A673 (cell line): Measurements from ENCODE around the gene C2CD2L. TPM values are rescaled to one million over a fixed set of nuclear protein-coding genes. Genes with fewer than 3 reads are reported as not detected.

Experiments used
- BruUV-seq: library from RNA; stranded (reverse); fragments of 400-500 nt; replicated peaks from 2 replicates; lab custom pipeline; 2021; lab: Mats Ljungman, UMichigan
- CTCF ChIA-PET: fragments of 300-600 bp; sonication (Branson Sonifier 250); formaldehyde crosslinking; loops from one replicate; lab custom pipeline; 2022; ENCODE audit warnings: antibody characterized with exemption; lab: Charles Lee
- POLR2A ChIA-PET: fragments of 300-600 bp; sonication (Branson Sonifier 250); formaldehyde crosslinking; loops from one replicate; lab custom pipeline; 2022; ENCODE audit warnings: antibody characterized with exemption; ENCODE audit not compliant: low non-redundant PET; lab: Charles Lee
- DNase-seq: peaks from one replicate; pipeline ENCODE4 v3.0.0-alpha.2; 2015; ENCODE audit warnings: low spot score
- H3K27ac ChIP-seq: fragments of 200-600 bp; sonication (generic); 2 replicates; pipeline ENCODE4 v1.5.1; 2016; ENCODE audit warnings: mixed run types, low read depth, mild to moderate bottlenecking, mixed read lengths, antibody characterized with exemption, low read length; ENCODE audit not compliant: poor library complexity, severe bottlenecking
- H3K27me3 ChIP-seq: fragments of 200-600 bp; sonication (generic); replicated peaks from 2 replicates; pipeline ENCODE4 v1.6.1; 2017; ENCODE audit warnings: mixed run types, low read depth, mild to moderate bottlenecking, mixed read lengths, antibody characterized with exemption, low read length; ENCODE audit not compliant: insufficient read depth, poor library complexity
- H3K36me3 ChIP-seq: fragments of 200-600 bp; sonication (generic); 2 replicates; pipeline ENCODE4 v1.6.1; 2016; ENCODE audit warnings: mixed run types, mild to moderate bottlenecking, mixed read lengths, antibody characterized with exemption, low read length; ENCODE audit not compliant: insufficient read depth, poor library complexity, severe bottlenecking
- H3K4me1 ChIP-seq: fragments of 200-600 bp; sonication (generic); 2 replicates; pipeline ENCODE4 v1.6.1; 2017; ENCODE audit warnings: mixed run types, mild to moderate bottlenecking, mixed read lengths, antibody characterized with exemption, low read length; ENCODE audit not compliant: insufficient read depth, poor library complexity, severe bottlenecking
- H3K4me3 ChIP-seq: fragments of 200-600 bp; sonication (generic); 2 replicates; pipeline ENCODE4 v1.5.1; 2016; ENCODE audit warnings: low read depth, mixed run types, mild to moderate bottlenecking, mixed read lengths, low read length; ENCODE audit not compliant: poor library complexity, severe bottlenecking
- H3K9me3 ChIP-seq: fragments of 200-600 bp; sonication (generic); 2 replicates; pipeline ENCODE4 v1.6.1; 2016; ENCODE audit warnings: mixed run types, low read depth, mild to moderate bottlenecking, mixed read lengths, antibody characterized with exemption, low read length; ENCODE audit not compliant: poor library complexity, severe bottlenecking
- CTCF ChIP-seq: fragments of 300-800, 200-600 bp; sonication (generic); conservative IDR thresholded peaks from 2 replicates; pipeline ENCODE4 v1.5.1; 2017; ENCODE audit warnings: low read depth, mild to moderate bottlenecking, antibody characterized with exemption, low read length, moderate library complexity, mixed read lengths
- EZH2 ChIP-seq: fragments of 200-600 bp; sonication (generic); IDR thresholded peaks from 2 replicates; pipeline ENCODE4 v1.6.1; 2017; ENCODE audit warnings: borderline replicate concordance, low read depth, mild to moderate bottlenecking, mixed read lengths, antibody characterized with exemption, low read length; ENCODE audit not compliant: poor library complexity, severe bottlenecking
- intact Hi-C: fragments of 100-400 bp; cut with micrococcal nuclease; formaldehyde crosslinking; loops from one replicate; pipeline ENCODE4 v1.10.0; 2022; ENCODE audit not compliant: unreplicated experiment
- total RNA-seq: library from RNA; stranded (reverse); gene quantifications from 2 replicates; pipeline ENCODE4 v1.2.3, GENCODE V29; 2021

The C2CD2L gene
- total RNA-seq, 1 experiment from 2014 or later: 17.8 TPM

DNA sequence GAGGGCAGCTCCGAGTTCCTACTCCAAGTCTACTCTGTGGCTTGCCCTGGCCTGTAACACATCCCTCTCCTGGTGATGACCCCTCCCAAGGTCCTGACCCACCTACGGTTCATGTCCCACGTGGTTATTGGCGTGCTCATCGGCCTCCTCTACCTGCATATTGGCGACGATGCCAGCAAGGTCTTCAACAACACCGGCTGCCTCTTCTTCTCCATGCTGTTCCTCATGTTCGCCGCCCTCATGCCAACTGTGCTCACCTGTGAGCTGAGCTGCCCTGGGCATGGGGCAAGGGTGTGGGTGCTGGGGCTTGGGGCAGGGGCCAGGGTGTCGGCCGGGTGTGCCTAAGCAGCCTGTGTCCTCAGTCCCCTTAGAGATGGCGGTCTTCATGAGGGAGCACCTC is 51.3 kb downstream of the C2CD2L start:
- Histone ChIP-seq H3K27ac (no peak overlapping the region), H3K27me3 (no peaks in the 10 kb centered on the region), H3K4me1 (no peaks in the 10 kb centered on the region), H3K4me3 (no peak overlapping the region), H3K9me3 (no peaks in the 10 kb centered on the region), H3K36me3 (no peaks in the 10 kb centered on the region)
- intact Hi-C loops: no loop called here
- TF ChIP-seq EZH2 (no peak), CTCF (no peak)
- no TSS peak for BruUV-seq
- no peak for DNase-seq
- ChIA-PET POLR2A (no interaction called here), CTCF (no interaction called here)

- H3K9me3 ChIP-seq: no peaks in the 10 kb centered on the region
- intact Hi-C loops: no loop called here
- H3K36me3 ChIP-seq: no peaks in the 10 kb centered on the region
- BruUV-seq: no TSS peak
- H3K27ac ChIP-seq: no peak overlapping the region
- POLR2A ChIA-PET: no interaction called here
- no peaks in the 10 kb centered on the region for H3K27me3 ChIP-seq
- CTCF ChIA-PET: no interaction called here
- H3K4me3 ChIP-seq: no peak overlapping the region
- no peaks in the 10 kb centered on the region for H3K4me1 ChIP-seq
- TF ChIP-seq EZH2 (no peak), CTCF (no peak)
- DNase-seq: no peak
Measured at GRCh38 chr11:119160151-119160550, 53.0 kb downstream of the C2CD2L start.

DNA sequence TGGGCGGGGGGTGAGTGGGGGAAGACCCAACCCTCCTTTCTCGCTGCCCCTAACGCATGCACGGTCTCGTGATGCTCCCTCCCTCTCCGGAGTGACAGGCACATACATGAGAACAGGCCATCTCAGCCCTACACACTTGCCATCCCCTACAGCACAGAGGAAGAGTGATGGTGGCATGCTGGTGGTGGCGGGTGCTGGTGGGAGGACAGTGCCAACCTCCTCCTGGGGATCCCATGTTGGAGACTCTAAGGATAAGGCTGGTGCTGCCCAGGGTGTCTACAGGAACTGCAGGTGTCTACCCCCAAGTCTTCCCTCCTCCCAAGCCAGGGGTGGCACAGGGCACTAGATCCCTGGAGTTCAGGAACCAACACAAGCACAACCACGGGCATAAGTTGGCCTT is 54.7 kb downstream of the C2CD2L start:
- Histone ChIP-seq H3K4me1 (no peaks in the 10 kb centered on the region), H3K36me3 (no peaks in the 10 kb centered on the region), H3K4me3 (no peak overlapping the region), H3K9me3 (no peaks in the 10 kb centered on the region), H3K27ac (no peak overlapping the region), H3K27me3 (no peaks in the 10 kb centered on the region)
- no TSS peak for BruUV-seq
- TF ChIP-seq EZH2 (no peak), CTCF (no peak)
- ChIA-PET POLR2A (no interaction called here), CTCF (no interaction called here)
- intact Hi-C loops: no loop called here
- DNase-seq: no peak
